Esophagus squamous epithelium (tissue), 4 donors: Measurements from ENCODE around the gene REPIN1.

ENCODE experiments used
- CTCF ChIP-seq, 6 experiments: fragments of 450-650 bp in 4 of 6; fragments of 200-600 bp in 2 of 6; sonication (generic) in 2 of 6; IDR thresholded peaks; one replicate each; pipeline ENCODE4 v1.5.1; 2016 to 2019; ENCODE audit warnings: antibody characterized with exemption in 6 of 6, mild to moderate bottlenecking in 4 of 6, moderate library complexity in 4 of 6
- POLR2A ChIP-seq, 4 donors: fragments of 450-650 bp; IDR thresholded peaks; one replicate each; pipeline ENCODE4 v1.6.1; 2017; ENCODE audit warnings: antibody characterized with exemption in 4 of 4, mild to moderate bottlenecking in 4 of 4, moderate library complexity in 3 of 4

GRCh38 chr7:150333659-150334058, 35.0 kb upstream of the REPIN1 start:
- TF ChIP-seq CTCF (IDR thresholded peaks at IDR 0.05) (no peak), POLR2A (IDR thresholded peaks at IDR 0.05) (no peak)
